ENCODE results near the gene ARMH3. TPM values are rescaled to one million over a fixed set of nuclear protein-coding genes. Genes with fewer than 3 reads are reported as not detected.
"Not testable (repeated sequence)": the region's sequence is repeated elsewhere in the genome, so short reads cannot be mapped to it uniquely, and the experiment has no call there.

ARMH3 gene
- total RNA-seq, 1 donor from 2014 or later: 48.1 TPM

DNA sequence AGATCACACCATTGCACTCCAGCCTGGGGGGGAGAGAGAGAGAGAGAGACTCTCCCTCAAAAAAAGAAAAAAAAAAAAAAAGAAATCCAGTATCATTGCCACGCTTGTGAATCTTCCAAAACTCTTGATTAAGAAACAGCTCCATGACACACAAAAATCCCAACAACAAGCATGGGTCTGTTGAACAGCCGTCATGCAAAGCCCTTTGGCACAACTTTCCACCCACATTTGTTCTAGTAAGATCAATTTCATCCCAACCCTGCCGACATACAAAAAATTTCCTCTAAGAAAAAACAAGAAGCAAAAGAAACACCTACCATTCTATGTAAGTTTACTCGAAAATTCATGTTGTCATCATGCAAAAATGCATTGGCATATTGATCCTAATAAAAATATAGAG, 62.8 kb downstream of the ARMH3 start:
- TF ChIP-seq, protein P1, sequence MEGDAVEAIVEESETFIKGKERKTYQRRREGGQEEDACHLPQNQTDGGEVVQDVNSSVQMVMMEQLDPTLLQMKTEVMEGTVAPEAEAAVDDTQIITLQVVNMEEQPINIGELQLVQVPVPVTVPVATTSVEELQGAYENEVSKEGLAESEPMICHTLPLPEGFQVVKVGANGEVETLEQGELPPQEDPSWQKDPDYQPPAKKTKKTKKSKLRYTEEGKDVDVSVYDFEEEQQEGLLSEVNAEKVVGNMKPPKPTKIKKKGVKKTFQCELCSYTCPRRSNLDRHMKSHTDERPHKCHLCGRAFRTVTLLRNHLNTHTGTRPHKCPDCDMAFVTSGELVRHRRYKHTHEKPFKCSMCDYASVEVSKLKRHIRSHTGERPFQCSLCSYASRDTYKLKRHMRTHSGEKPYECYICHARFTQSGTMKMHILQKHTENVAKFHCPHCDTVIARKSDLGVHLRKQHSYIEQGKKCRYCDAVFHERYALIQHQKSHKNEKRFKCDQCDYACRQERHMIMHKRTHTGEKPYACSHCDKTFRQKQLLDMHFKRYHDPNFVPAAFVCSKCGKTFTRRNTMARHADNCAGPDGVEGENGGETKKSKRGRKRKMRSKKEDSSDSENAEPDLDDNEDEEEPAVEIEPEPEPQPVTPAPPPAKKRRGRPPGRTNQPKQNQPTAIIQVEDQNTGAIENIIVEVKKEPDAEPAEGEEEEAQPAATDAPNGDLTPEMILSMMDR (IDR thresholded peaks at IDR 0.05; ENCODE audit: partially characterized antibody, unreplicated experiment): no peak
- Mint-ChIP-seq H3K4me3 (ENCODE audit: unreplicated experiment) (no peak overlapping the region), H3K36me3 (ENCODE audit: unreplicated experiment) (no peaks in the 10 kb centered on the region), H3K27ac (ENCODE audit: unreplicated experiment) (no peak overlapping the region), H3K9me3 (ENCODE audit: unreplicated experiment) (no peaks in the 10 kb centered on the region), H3K27me3 (ENCODE audit: unreplicated experiment) (no peaks in the 10 kb centered on the region), H3K4me1 (ENCODE audit: low read depth, unreplicated experiment) (no peaks in the 10 kb centered on the region)
- no peak for DNase-seq

DNA sequence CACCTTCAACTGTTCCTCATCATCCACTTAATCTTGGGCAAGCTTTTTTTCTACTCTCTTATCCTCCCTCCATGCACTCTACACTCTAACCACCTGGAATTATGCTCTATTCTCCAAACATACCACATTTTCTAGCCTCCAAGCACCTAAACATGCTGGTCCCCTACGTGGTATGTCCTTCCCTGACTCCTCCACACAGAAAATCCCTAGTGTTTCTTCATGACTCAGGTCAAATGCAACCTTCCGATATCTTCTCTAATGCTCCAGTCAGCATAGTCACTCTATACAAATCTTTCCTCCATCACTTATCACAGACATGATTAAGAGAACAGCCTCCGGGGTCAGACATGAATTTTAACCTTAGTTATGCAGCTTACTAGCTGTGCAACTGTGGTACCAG, 68.8 kb downstream of the ARMH3 start:
- no peaks in the 10 kb centered on the region for H3K36me3 Mint-ChIP-seq (ENCODE audit: unreplicated experiment)
- DNase-seq: no peak
- H3K27me3 Mint-ChIP-seq (ENCODE audit: unreplicated experiment): no peaks in the 10 kb centered on the region
- no peaks in the 10 kb centered on the region for H3K9me3 Mint-ChIP-seq (ENCODE audit: unreplicated experiment)
- TF ChIP-seq, protein P1 (IDR thresholded peaks at IDR 0.05; ENCODE audit: partially characterized antibody, unreplicated experiment): no peak
- H3K27ac Mint-ChIP-seq (ENCODE audit: unreplicated experiment): no peak overlapping the region
- no peaks in the 10 kb centered on the region for H3K4me1 Mint-ChIP-seq (ENCODE audit: low read depth, unreplicated experiment)
- H3K4me3 Mint-ChIP-seq (ENCODE audit: unreplicated experiment): no peak overlapping the region

DNA sequence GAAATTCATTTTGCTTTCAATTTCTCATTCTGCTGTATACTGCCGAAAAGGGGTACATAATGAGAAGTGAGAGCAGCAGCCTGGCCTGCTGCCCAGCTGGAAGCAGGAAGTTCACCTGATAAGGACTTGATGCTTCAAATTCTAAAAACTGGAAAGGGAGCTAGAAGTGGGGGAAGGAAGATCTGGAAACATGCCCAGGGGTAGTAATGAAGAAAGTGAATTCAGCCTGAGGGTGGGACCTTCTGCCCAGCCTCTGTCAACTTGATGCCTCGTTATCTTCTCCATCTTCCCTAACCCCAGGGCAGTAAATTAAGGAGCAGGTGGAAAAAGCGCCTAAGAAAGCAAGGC, 69.4 kb downstream of the ARMH3 start:
- no peak overlapping the region for H3K27ac Mint-ChIP-seq (ENCODE audit: unreplicated experiment)
- H3K36me3 Mint-ChIP-seq (ENCODE audit: unreplicated experiment): no peaks in the 10 kb centered on the region
- TF ChIP-seq, protein P1 (IDR thresholded peaks at IDR 0.05; ENCODE audit: partially characterized antibody, unreplicated experiment): no peak
- DNase-seq: no peak
- no peaks in the 10 kb centered on the region for H3K27me3 Mint-ChIP-seq (ENCODE audit: unreplicated experiment)
- no peaks in the 10 kb centered on the region for H3K4me1 Mint-ChIP-seq (ENCODE audit: low read depth, unreplicated experiment)
- H3K9me3 Mint-ChIP-seq (ENCODE audit: unreplicated experiment): peaks cover 1% of the 10 kb centered on the region
- no peak overlapping the region for H3K4me3 Mint-ChIP-seq (ENCODE audit: unreplicated experiment)

DNA sequence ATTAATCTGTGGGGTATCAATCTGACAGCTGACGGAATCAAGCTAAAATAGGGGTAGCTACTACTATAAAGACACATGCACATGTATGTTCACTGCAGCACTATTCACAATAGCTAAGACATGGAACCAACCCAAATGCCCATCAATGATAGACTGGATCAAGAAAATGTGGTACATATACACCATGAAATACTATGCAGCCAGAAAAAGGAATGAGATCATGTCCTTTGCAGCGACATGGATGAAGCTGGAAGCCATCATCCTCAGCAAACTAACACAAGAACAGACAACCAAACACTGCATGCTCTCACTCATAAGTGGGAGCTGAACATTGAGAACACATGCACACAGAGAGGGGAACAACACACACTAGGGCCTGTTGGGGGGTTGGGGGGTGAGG, 75.3 kb downstream of the ARMH3 start:
- H3K27me3 Mint-ChIP-seq (ENCODE audit: unreplicated experiment); DNase-seq; H3K4me1 Mint-ChIP-seq (ENCODE audit: low read depth, unreplicated experiment); H3K27ac Mint-ChIP-seq (ENCODE audit: unreplicated experiment); H3K4me3 Mint-ChIP-seq (ENCODE audit: unreplicated experiment); H3K36me3 Mint-ChIP-seq (ENCODE audit: unreplicated experiment); H3K9me3 Mint-ChIP-seq (ENCODE audit: unreplicated experiment): not testable (repeated sequence)

DNA sequence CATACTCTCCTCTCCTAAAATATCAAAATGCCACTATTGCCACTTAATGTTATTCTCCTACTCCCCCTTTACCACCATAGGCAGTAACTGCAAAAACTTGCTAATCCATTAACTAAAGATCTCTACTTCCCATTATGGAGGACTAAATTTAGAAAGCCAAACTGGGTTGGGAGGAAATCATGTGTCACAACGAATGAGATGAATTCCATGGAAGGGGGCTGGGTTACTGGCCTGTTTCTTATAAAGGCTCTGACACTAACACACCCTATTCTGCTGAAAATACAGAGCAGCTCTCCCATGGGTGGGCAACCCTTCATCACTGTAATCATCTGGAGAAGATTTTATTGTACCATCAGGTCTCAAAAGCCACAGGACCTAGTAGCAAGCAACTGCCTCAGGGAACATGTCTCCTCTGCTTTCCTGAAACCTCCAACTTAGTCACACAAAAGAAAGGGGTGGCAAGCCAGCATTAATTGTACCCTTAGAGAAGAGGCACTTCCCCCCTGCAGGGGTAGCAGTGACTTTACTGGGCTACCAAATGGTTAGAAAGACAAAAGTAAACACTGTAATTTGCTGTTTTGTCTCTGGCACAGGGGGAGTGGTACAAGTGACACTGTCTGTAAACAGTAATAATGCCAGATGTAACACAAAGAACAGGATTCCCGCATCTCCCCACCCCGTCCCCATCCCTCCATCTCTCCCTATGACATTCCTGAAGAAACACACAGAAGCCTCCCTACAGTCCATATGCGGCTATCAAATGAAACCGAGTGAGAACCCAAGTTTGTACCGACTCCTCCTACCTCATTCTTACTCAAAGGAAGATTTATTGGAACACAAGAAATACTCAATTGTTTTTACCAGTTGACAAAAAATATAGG, 81.6 kb downstream of the ARMH3 start:
- TF ChIP-seq, protein P1 (IDR thresholded peaks at IDR 0.05; ENCODE audit: partially characterized antibody, unreplicated experiment): no peak
- Mint-ChIP-seq H3K36me3 (ENCODE audit: unreplicated experiment) (no peaks in the 10 kb centered on the region), H3K27ac (ENCODE audit: unreplicated experiment) (no peak overlapping the region), H3K4me1 (ENCODE audit: low read depth, unreplicated experiment) (peaks cover 10% of the 10 kb centered on the region), H3K4me3 (ENCODE audit: unreplicated experiment) (no peak overlapping the region), H3K9me3 (ENCODE audit: unreplicated experiment) (peaks cover 2% of the 10 kb centered on the region), H3K27me3 (ENCODE audit: unreplicated experiment) (no peaks in the 10 kb centered on the region)
- no peak for DNase-seq
